Tibial nerve (tissue), 4 donors: Measurements from ENCODE around the gene FCAMR. TPM values are rescaled to one million over a fixed set of nuclear protein-coding genes. Genes with fewer than 3 reads are reported as not detected.

ENCODE experiments used
- DNase-seq, 2 donors: peaks; one replicate each; pipeline ENCODE4 v3.0.0-alpha.2; 2019; ENCODE audit warnings: low spot score in 2 of 2
- H3K27ac ChIP-seq, 4 donors: fragments of 200-600 bp; sonication (generic) in 3 of 4; one replicate each; pipeline ENCODE4 v1.5.1; 2017 to 2019; ENCODE audit warnings: mild to moderate bottlenecking in 1 of 4
- H3K27me3 ChIP-seq, 2 donors: fragments of 200-600 bp; sonication (generic) in 1 of 2; one replicate each; pipeline versions ENCODE4 v1.5.1 to v1.6.0; 2017 to 2019
- H3K36me3 ChIP-seq, 3 donors: fragments of 200-600 bp; sonication (generic); one replicate each; pipeline ENCODE4 v1.5.1; 2018 to 2019
- H3K4me1 ChIP-seq, 4 donors: fragments of 200-600 bp; sonication (generic) in 3 of 4; one replicate each; pipeline ENCODE4 v1.5.1; 2017 to 2019
- H3K4me3 ChIP-seq, 4 donors: fragments of 200-600 bp; sonication (generic) in 3 of 4; one replicate each; pipeline ENCODE4 v1.5.1; 2017 to 2019; ENCODE audit warnings: mild to moderate bottlenecking in 1 of 4, moderate library complexity in 1 of 4
- H3K9me3 ChIP-seq, 4 donors: fragments of 200-600 bp; sonication (generic) in 3 of 4; one replicate each; pipeline ENCODE4 v1.5.1; 2017 to 2019
- CTCF ChIP-seq, 5 experiments: fragments of 200-600 bp in 3 of 5; fragments of 450-650 bp in 2 of 5; sonication (generic) in 3 of 5; IDR thresholded peaks; one replicate each; pipeline ENCODE4 v1.5.1; 2016 to 2019; ENCODE audit warnings: antibody characterized with exemption in 5 of 5, mild to moderate bottlenecking in 3 of 5, moderate library complexity in 2 of 5
- EP300 ChIP-seq, 2 donors: sonication (generic); formaldehyde crosslinking; IDR thresholded peaks; one replicate each; pipeline ENCODE4 v1.6.1; 2017; ENCODE audit warnings: antibody characterized with exemption in 2 of 2, mild to moderate bottlenecking in 1 of 2
- POLR2A ChIP-seq, 2 donors: fragments of 450-650 bp; IDR thresholded peaks; one replicate each; pipeline ENCODE4 v1.6.1; 2017; ENCODE audit warnings: antibody characterized with exemption in 2 of 2, mild to moderate bottlenecking in 2 of 2, moderate library complexity in 2 of 2
- WGBS, 2 donors: methylation state at CpG; one replicate each; pipeline ENCODE4 v1.1.5; 2018; 5-methylcytosine and 5-hydroxymethylcytosine counted together
- total RNA-seq, 4 donors: library from RNA; depleted of rRNA; stranded (reverse); fragments of >200 nt; gene quantifications; one replicate each; pipeline ENCODE4 v1.1.0, GENCODE V29; 2016

FCAMR gene
- total RNA-seq, 4 donors from 2014 or later, result not detected

DNA sequence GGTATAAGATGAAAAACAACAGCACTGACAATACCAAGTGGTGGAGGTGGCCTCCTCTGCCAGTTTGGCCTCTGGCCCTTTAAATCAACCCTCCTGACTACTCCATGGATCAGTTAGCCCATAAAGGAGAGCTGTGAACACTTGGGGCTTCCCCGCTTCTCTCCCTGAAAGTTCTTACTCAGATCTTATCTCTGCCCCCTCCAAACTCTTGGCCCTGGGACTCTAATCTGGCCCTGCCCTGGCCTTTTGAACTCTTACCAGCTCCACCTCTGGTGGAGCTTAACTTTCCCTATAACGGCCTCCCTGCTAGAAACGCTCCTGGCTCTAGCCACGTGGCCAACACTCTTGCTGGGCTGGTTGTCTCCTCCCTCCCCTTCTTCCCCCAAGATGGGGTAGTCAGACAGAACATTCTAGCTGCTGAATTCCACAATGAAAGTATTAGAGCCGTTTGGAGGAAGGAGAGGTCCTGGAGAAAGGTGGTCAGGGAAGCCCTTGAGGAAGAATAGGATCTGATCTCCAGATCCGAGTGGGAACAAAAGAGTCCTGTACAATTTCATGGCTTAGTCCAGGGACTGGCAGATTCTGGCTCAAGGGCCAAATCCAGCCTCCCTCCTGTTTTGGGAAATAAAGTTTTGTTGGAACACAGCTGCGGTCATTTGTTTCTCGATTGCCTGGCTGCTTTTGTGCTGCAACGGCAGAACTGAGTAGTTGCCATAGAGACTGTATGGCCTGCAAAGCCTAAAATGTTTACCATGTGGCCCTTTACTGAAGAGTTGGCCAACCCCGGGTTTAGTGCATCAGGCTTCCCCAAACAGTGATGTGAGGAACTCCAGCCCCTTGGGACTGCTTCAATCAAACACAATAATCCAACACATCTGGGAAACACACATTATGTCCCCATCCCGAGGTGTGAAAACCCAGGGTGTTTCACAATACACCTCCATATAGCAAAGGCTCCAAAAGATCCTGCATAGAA is 14.5 kb downstream of the FCAMR start:
- 39 to 41% methylated on average over 11 of the region's 11 CpGs for WGBS, 2 donors
- Histone ChIP-seq H3K9me3 (no peaks in the 10 kb centered on the region), H3K27ac (no peak overlapping the region), H3K36me3 (no peaks in the 10 kb centered on the region), H3K27me3 (no peaks in the 10 kb centered on the region), H3K4me1 (peaks cover 0 to 8% (median 3%) of the 10 kb centered on the region in 4 donors), H3K4me3 (no peak overlapping the region)
- DNase-seq, result no peak
- TF ChIP-seq POLR2A (IDR thresholded peaks at IDR 0.05) (no peak), CTCF (IDR thresholded peaks at IDR 0.05) (no peak), EP300 (IDR thresholded peaks at IDR 0.05) (no peak)

DNA sequence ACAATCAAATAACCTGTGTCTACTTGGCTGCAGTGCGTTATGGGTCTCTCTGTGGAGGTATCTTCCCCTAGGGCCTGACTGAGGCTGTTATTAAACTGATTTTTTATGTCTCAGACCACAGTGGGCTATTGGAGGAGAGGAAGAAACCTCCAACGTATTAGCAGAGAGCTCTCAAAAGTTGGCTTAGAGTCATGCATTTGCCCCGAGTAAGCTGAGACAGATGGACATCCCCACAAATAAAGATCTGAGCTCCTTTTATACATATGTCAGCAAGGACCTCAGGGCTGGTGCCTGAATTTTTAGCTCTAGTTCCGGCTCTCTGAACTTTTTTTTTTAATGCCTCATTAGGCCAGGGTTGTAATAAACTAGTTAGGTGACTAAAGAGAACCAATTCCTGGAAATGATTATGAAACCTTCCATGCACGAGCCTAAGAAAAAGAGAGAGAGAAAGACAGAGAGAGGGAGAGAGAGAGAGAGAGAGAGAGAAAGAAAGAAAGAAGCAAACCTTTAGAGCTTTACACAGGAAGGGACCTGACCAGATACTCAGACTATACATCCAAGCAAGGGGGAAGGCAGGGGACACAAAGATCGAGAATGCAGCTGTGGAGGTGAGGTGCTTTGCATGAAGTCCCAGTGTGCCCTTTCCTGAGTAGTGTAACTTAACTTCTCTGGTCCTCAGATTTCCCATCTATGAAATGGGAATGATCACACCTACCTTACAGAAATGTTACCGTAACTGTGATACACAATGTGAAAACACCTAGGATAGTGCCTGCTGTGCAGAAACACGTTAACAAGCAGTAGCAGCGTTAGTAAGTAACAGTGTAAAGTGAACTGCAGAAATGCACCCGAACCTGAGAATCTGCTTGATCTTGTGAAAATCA is 15.6 kb downstream of the FCAMR start:
- Histone ChIP-seq H3K4me1 (peaks cover 0 to 8% (median 3%) of the 10 kb centered on the region in 4 donors), H3K4me3 (no peak overlapping the region), H3K36me3 (no peaks in the 10 kb centered on the region), H3K27me3 (no peaks in the 10 kb centered on the region), H3K9me3 (no peaks in the 10 kb centered on the region), H3K27ac (no peak overlapping the region)
- DNase-seq, result no peak
- TF ChIP-seq POLR2A (IDR thresholded peaks at IDR 0.05), result no peak
- no peak for TF ChIP-seq EP300 (IDR thresholded peaks at IDR 0.05)
- TF ChIP-seq CTCF (IDR thresholded peaks at IDR 0.05), result no peak
- WGBS, 2 donors, result 79% methylated on average over 10 of the region's 10 CpGs

DNA sequence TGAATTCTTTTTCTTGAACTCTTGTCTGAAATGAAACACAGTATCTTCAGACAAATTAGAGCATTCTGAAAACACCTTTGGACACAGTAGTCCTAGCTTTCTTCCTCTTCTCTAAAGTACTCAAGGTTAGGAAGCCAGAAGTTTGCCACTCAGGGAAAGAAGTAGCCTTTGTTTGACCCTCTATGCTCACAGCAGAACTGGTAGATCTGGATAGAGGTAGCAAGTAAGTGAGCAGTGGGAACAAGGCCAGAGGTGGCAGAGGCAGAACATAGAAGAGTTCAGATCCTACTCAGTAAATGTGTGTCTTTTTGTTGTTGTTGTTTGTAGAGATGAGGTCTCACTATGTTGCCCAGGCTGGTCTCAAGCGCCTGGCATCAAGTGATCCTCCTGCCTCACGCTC is 16.6 kb downstream of the FCAMR start:
- Histone ChIP-seq H3K36me3 (no peaks in the 10 kb centered on the region), H3K4me1 (peaks cover 0 to 8% (median 3%) of the 10 kb centered on the region in 4 donors), H3K27ac (no peak overlapping the region), H3K9me3 (no peaks in the 10 kb centered on the region), H3K4me3 (no peak overlapping the region), H3K27me3 (no peaks in the 10 kb centered on the region)
- DNase-seq, result no peak
- WGBS, 2 donors, result 94 to 97% methylated on average over 2 of the region's 2 CpGs
- no peak for TF ChIP-seq EP300 (IDR thresholded peaks at IDR 0.05)
- no peak for TF ChIP-seq CTCF (IDR thresholded peaks at IDR 0.05)
- TF ChIP-seq POLR2A (IDR thresholded peaks at IDR 0.05), result no peak

DNA sequence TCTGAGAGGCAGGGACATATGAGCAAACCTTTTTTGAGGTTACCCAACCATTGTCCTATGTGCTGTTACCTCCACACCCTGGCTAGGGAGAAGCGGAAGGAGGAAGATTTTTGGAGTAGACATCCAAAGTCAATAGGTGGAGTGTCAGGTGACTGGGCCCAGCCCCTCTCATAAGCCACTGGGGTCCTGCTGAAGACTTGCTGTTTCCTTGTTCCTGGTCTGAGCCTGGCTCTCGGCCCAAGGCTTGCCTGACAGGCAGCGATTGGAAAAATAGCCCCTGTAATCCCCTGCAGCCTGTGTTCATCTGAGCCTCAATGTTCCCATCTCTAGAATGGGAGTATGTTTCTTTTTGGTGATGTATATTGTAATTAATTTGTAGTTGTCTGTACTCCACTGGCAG is 17.1 kb downstream of the FCAMR start:
- Histone ChIP-seq H3K27ac (no peak overlapping the region), H3K36me3 (no peaks in the 10 kb centered on the region), H3K4me3 (no peak overlapping the region), H3K9me3 (no peaks in the 10 kb centered on the region), H3K4me1 (peaks cover 0 to 8% (median 3%) of the 10 kb centered on the region in 4 donors), H3K27me3 (no peaks in the 10 kb centered on the region)
- 80 to 86% methylated on average over 3 of the region's 3 CpGs for WGBS, 2 donors
- no peak for DNase-seq
- TF ChIP-seq CTCF (IDR thresholded peaks at IDR 0.05), result no peak
- no peak for TF ChIP-seq POLR2A (IDR thresholded peaks at IDR 0.05)
- TF ChIP-seq EP300 (IDR thresholded peaks at IDR 0.05), result no peak
